H1 (cell line): ENCODE measurements around the gene DIP2C. TPM values are rescaled to one million over a fixed set of nuclear protein-coding genes. Genes with fewer than 3 reads are reported as not detected.

Source experiments
- CTCF ChIA-PET: fragments of 300-600 bp; sonication (Branson Sonifier 250); formaldehyde crosslinking; loops from one replicate; lab custom pipeline; 2021; ENCODE audit not compliant: partially characterized antibody; lab: Charles Lee
- POLR2A ChIA-PET: fragments of 300-600 bp; sonication (Branson Sonifier 250); formaldehyde crosslinking; loops from one replicate; lab custom pipeline; 2021; ENCODE audit warnings: inconsistent platforms; ENCODE audit not compliant: partially characterized antibody; lab: Charles Lee
- DNase-seq, 2 experiments: peaks; one replicate each; pipeline versions ENCODE4 v3.0.0 to v3.0.0-alpha.2; 2010 to 2022; ENCODE audit warnings: low spot score in 2 of 2, low read depth in 1 of 2, mixed read lengths in 1 of 2
- FAIRE-seq: peaks from 2 replicates; lab custom pipeline; 2011; peaks lifted over from hg19 to GRCh38; lab: Jason Lieb, UNC
- H2AFZ ChIP-seq: 2 replicates; pipeline ENCODE4 v1.8.1; 2012; ENCODE audit warnings: low read length, inconsistent platforms
- H2AK5ac ChIP-seq: 2 replicates; pipeline ENCODE4 v1.6.1; 2013; ENCODE audit warnings: low read depth, low read length
- H2BK120ac ChIP-seq: replicated peaks from 2 replicates; pipeline ENCODE3; 2013; ENCODE audit warnings: low read depth, low read length, inconsistent platforms
- H2BK12ac ChIP-seq: 2 replicates; pipeline ENCODE4 v1.6.1; 2013; ENCODE audit warnings: low read depth, low read length
- H2BK15ac ChIP-seq: 2 replicates; pipeline ENCODE4 v1.6.1; 2013; ENCODE audit warnings: low read length
- H2BK20ac ChIP-seq: 2 replicates; pipeline ENCODE4 v1.6.1; 2013; ENCODE audit warnings: low read length
- H2BK5ac ChIP-seq: 2 replicates; pipeline ENCODE4 v1.6.1; 2013; ENCODE audit warnings: low read depth, low read length
- H3K14ac ChIP-seq: 2 replicates; pipeline ENCODE4 v1.6.1; 2013; ENCODE audit warnings: inconsistent platforms; ENCODE audit not compliant: insufficient read length
- H3K18ac ChIP-seq: 2 replicates; pipeline ENCODE4 v1.6.1; 2013; ENCODE audit warnings: low read length; ENCODE audit errors: extremely low read depth
- H3K23ac ChIP-seq: 2 replicates; pipeline ENCODE4 v1.6.1; 2013; ENCODE audit warnings: inconsistent platforms; ENCODE audit not compliant: insufficient read length
- H3K23me2 ChIP-seq: 2 replicates; pipeline ENCODE4 v1.6.1; 2013; ENCODE audit warnings: low read depth, low read length
- H3K27ac ChIP-seq: 2 replicates; pipeline ENCODE4 v1.6.1; 2011; ENCODE audit warnings: low read depth, low read length, inconsistent platforms
- H3K27me3 ChIP-seq, 4 experiments: replicated peaks in 1 of 4; 1 replicate in 1 of 4; 2 replicates in 3 of 4; pipeline versions ENCODE4 v1.6.1 to v1.8.1; 2011 to 2013; ENCODE audit warnings: low read length in 3 of 4, mild to moderate bottlenecking in 3 of 4, inconsistent platforms in 2 of 4, mixed read lengths in 2 of 4, moderate library complexity in 1 of 4; ENCODE audit not compliant: control insufficient read depth in 3 of 4, insufficient read depth in 3 of 4; ENCODE audit errors: extremely low read depth in 1 of 4
- H3K36me3 ChIP-seq, 4 experiments: 2 replicates each; pipeline versions ENCODE4 v1.6.1 to v1.8.1; 2011 to 2013; ENCODE audit warnings: mild to moderate bottlenecking in 4 of 4, low read length in 3 of 4, moderate library complexity in 2 of 4, control low read depth in 1 of 4, inconsistent platforms in 1 of 4; ENCODE audit not compliant: insufficient read depth in 4 of 4, control insufficient read depth in 2 of 4
- H3K4ac ChIP-seq: replicated peaks from 2 replicates; pipeline ENCODE3; 2013; ENCODE audit warnings: low read length, low read depth, mixed read lengths, inconsistent platforms; ENCODE audit not compliant: insufficient read length
- H3K4me1 ChIP-seq, 4 experiments: replicated peaks in 1 of 4; 1 replicate in 1 of 4; 2 replicates in 3 of 4; pipeline versions ENCODE4 v1.6.1 to v1.8.1; 2011 to 2013; ENCODE audit warnings: low read length in 3 of 4, inconsistent platforms in 2 of 4, mixed read lengths in 1 of 4; ENCODE audit not compliant: insufficient read depth in 4 of 4, control insufficient read depth in 3 of 4
- H3K4me2 ChIP-seq, 2 experiments: 2 replicates each; pipeline versions ENCODE4 v1.6.1 to v1.8.1; 2011 to 2013; ENCODE audit warnings: low read depth in 2 of 2, low read length in 2 of 2, control low read depth in 1 of 2, inconsistent platforms in 1 of 2, mild to moderate bottlenecking in 1 of 2; ENCODE audit not compliant: insufficient read depth in 1 of 2
- H3K4me3 ChIP-seq, 4 experiments: fragments of 200-600, 300-600 bp in 1 of 4; sonication (generic), shearing (Covaris generic), sonication (Bioruptor Twin) in 1 of 4; 2 replicates each; pipeline versions ENCODE4 v1.5.1 to v1.8.1; 2011 to 2016; ENCODE audit warnings: low read length in 4 of 4, low read depth in 3 of 4, control low read depth in 2 of 4, inconsistent platforms in 2 of 4, mild to moderate bottlenecking in 2 of 4, mixed read lengths in 1 of 4, moderate library complexity in 1 of 4; ENCODE audit not compliant: insufficient read depth in 2 of 4; ENCODE audit errors: extremely low read depth in 1 of 4
- H3K56ac ChIP-seq: replicated peaks from 2 replicates; pipeline ENCODE3; 2013; ENCODE audit warnings: low read depth, mild to moderate bottlenecking, mixed read lengths, low read length, inconsistent platforms; ENCODE audit not compliant: insufficient read length
- H3K79me1 ChIP-seq: 2 replicates; pipeline ENCODE4 v1.6.1; 2013; ENCODE audit warnings: low read depth, low read length, control low read depth
- H3K79me2 ChIP-seq, 2 experiments: 2 replicates each; pipeline versions ENCODE4 v1.6.1 to v1.8.1; 2012 to 2013; ENCODE audit warnings: low read length in 2 of 2, mild to moderate bottlenecking in 2 of 2, inconsistent platforms in 1 of 2; ENCODE audit not compliant: insufficient read depth in 2 of 2, control insufficient read depth in 1 of 2
- H3K9ac ChIP-seq, 4 experiments: replicated peaks in 1 of 4; 1 replicate in 1 of 4; 2 replicates in 3 of 4; pipeline versions ENCODE4 v1.6.1 to v1.8.1; 2011 to 2013; ENCODE audit warnings: low read depth in 3 of 4, low read length in 3 of 4, control low read depth in 2 of 4, mild to moderate bottlenecking in 2 of 4, moderate library complexity in 2 of 4, inconsistent platforms in 1 of 4; ENCODE audit errors: extremely low read depth in 1 of 4
- H3K9me3 ChIP-seq, 2 experiments: 2 replicates each; pipeline versions ENCODE4 v1.6.1 to v1.8.1; 2012 to 2013; ENCODE audit warnings: mild to moderate bottlenecking in 2 of 2, moderate library complexity in 2 of 2, control low read depth in 1 of 2, inconsistent platforms in 1 of 2, low read depth in 1 of 2, low read length in 1 of 2, mixed read lengths in 1 of 2; ENCODE audit not compliant: insufficient read depth in 2 of 2
- H4K20me1 ChIP-seq, 2 experiments: replicated peaks in 1 of 2; 2 replicates each; pipeline versions ENCODE3 to v1.8.1; 2011 to 2013; ENCODE audit warnings: inconsistent platforms in 2 of 2, low read length in 2 of 2, mild to moderate bottlenecking in 1 of 2; ENCODE audit not compliant: insufficient read depth in 2 of 2, control insufficient read depth in 1 of 2
- H4K5ac ChIP-seq: 2 replicates; pipeline ENCODE4 v1.6.1; 2013; ENCODE audit warnings: low read length, low read depth, mixed read lengths, inconsistent platforms; ENCODE audit not compliant: insufficient read length
- H4K8ac ChIP-seq: 2 replicates; pipeline ENCODE4 v1.8.0; 2013; ENCODE audit warnings: mild to moderate bottlenecking, moderate library complexity, low read length, inconsistent platforms; ENCODE audit not compliant: insufficient read depth; ENCODE audit errors: extremely low read depth
- H4K91ac ChIP-seq: replicated peaks from 2 replicates; pipeline ENCODE3; 2013; ENCODE audit warnings: low read length, mixed read lengths, inconsistent platforms; ENCODE audit not compliant: insufficient read length
- CBX5 ChIP-seq: fragments of 300-800, 300-1000 bp; sonication (generic); IDR thresholded peaks from 2 replicates; pipeline ENCODE4 v1.7.1; 2016; ENCODE audit warnings: antibody characterized with exemption, low read length, low read depth
- CHD1 ChIP-seq: IDR thresholded peaks from 2 replicates; pipeline ENCODE4 v1.6.1; 2012; ENCODE audit warnings: low read depth, low read length, improper control_type of control experiment
- KDM4A ChIP-seq: IDR thresholded peaks from one replicate; pipeline ENCODE4 v1.7.1; 2012; ENCODE audit warnings: low read depth, mild to moderate bottlenecking, moderate library complexity, low read length, inconsistent platforms; ENCODE audit not compliant: severe bottlenecking
- KDM5A ChIP-seq: fragments of 200-600 bp; IDR thresholded peaks from 2 replicates; pipeline ENCODE4 v1.7.1; 2012; ENCODE audit warnings: mild to moderate bottlenecking, low read length, inconsistent platforms, mixed read lengths
- RAD21 ChIP-seq, 2 experiments: IDR thresholded peaks in 1 of 2; conservative IDR thresholded peaks in 1 of 2; 2 replicates each; pipeline ENCODE4 v1.6.1; 2011; ENCODE audit warnings: low read depth in 2 of 2, low read length in 2 of 2, improper control_type of control experiment in 1 of 2, inconsistent platforms in 1 of 2, mild to moderate bottlenecking in 1 of 2, moderate library complexity in 1 of 2
- RNF2 ChIP-seq: fragments of 200-900, 300-1000 bp; sonication (generic); IDR thresholded peaks from 2 replicates; pipeline ENCODE4 v1.7.1; 2016; ENCODE audit warnings: borderline replicate concordance, low read depth, mild to moderate bottlenecking, antibody characterized with exemption, low read length; ENCODE audit not compliant: poor library complexity, severe bottlenecking; ENCODE audit errors: missing control alignments
- SP2 ChIP-seq: IDR thresholded peaks from 2 replicates; pipeline ENCODE4 v1.6.1; 2012; ENCODE audit warnings: mild to moderate bottlenecking, low read length, inconsistent platforms
- SP4 ChIP-seq: IDR thresholded peaks from 2 replicates; pipeline ENCODE4 v1.6.1; 2012; ENCODE audit warnings: low read length, inconsistent platforms
- TBP ChIP-seq: IDR thresholded peaks from 2 replicates; pipeline ENCODE4 v1.6.1; 2011; ENCODE audit warnings: low read depth, low read length, improper control_type of control experiment
- YY1 ChIP-seq: IDR thresholded peaks from 2 replicates; pipeline ENCODE4 v1.6.1; 2011; ENCODE audit warnings: low read depth, mild to moderate bottlenecking, low read length
- WGBS, 2 experiments: shearing (Covaris generic) in 1 of 2; methylation state at CpG; one replicate each; pipeline versions ENCODE4 v1.1.6 to v1.1.7; 2013 to 2015; ENCODE audit warnings: low lambda C conversion rate in 2 of 2, mixed read lengths in 2 of 2, inconsistent platforms in 1 of 2, low coverage in 1 of 2, missing lambda C conversion rate in 1 of 2; ENCODE audit not compliant: insufficient replicate concordance in 2 of 2, insufficient coverage in 1 of 2, insufficient read length in 1 of 2; ENCODE audit errors: extremely low coverage in 1 of 2, missing lambda C conversion rate in 1 of 2; 5-methylcytosine and 5-hydroxymethylcytosine counted together
- polyA plus RNA-seq, 7 experiments: library from polyadenylated mRNA; depleted of rRNA in 3 of 7; stranded (reverse) in 5 of 7; unstranded in 2 of 7; fragments of >200 nt in 5 of 7; fragments of 200-250 nt in 2 of 7; gene quantifications; 1 replicate in 5 of 7; 2 replicates in 1 of 7; 4 replicates in 1 of 7; pipeline versions ENCODE4 v1.2.1 to v1.2.3, GENCODE V29; 2011 to 2013; ENCODE audit warnings: missing spikeins in 2 of 7, mixed read lengths in 2 of 7
- total RNA-seq: library from RNA; stranded (reverse); fragmentation: NEBNext Ultra II Directional; extraction: Animal tissue kit (Norgen Biotek cat#: 25700); gene quantifications from 2 replicates; pipeline ENCODE4 v1.2.1, GENCODE V29; 2021
- TF ChIP-seq, protein P1 (sequence below): IDR thresholded peaks from 2 replicates; pipeline ENCODE4 v1.6.1; 2012; ENCODE audit warnings: inconsistent platforms

DIP2C gene
- total and polyA plus RNA-seq, 2 of the 8 experiments (the other 6 are each of a cell fraction or from before 2014, with no cell fraction given) = 3.8 to 9.3 TPM

DNA sequence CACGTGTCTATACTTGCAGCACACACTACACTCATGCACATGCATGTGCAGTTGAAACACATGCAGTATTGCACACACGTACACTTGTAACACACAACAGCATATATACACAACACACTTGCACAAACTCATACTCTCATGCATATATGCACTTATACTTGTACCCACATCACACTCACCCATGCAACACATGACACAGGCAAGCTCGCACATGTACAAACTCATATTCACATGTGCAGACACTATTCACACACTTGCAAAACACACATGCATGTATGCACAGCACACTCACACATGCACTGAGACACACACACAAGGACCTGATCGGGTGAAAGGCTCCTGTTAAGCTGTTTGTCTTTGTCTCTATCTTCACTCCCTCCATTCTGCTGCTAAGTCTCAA, 384.4 kb downstream of the DIP2C start:
- H3K4me2 ChIP-seq = no peak overlapping the region
- no peak overlapping the region for H3K23ac ChIP-seq
- H4K5ac ChIP-seq = no peak overlapping the region
- H3K4ac ChIP-seq = no peak overlapping the region
- no peaks in the 10 kb centered on the region for H3K79me2 ChIP-seq
- H2BK5ac ChIP-seq = no peak overlapping the region
- no peak overlapping the region for H3K18ac ChIP-seq
- no peak overlapping the region; the same call in 1 of the 2 replicates for H2BK12ac ChIP-seq
- ChIA-PET POLR2A (no interaction called here), CTCF (no interaction called here)
- H3K4me3 ChIP-seq = no peak overlapping the region
- no peak overlapping the region for H3K27ac ChIP-seq
- H3K9me3 ChIP-seq = no peaks in the 10 kb centered on the region
- no peak overlapping the region for H3K14ac ChIP-seq
- no peaks in the 10 kb centered on the region for H3K27me3 ChIP-seq
- DNase-seq = no peak
- no peak overlapping the region for H2AK5ac ChIP-seq
- no peak overlapping the region for H2BK120ac ChIP-seq
- no peak overlapping the region for H2BK20ac ChIP-seq
- H4K20me1 ChIP-seq = peaks cover 0 to 7% of the 10 kb centered on the region in 2 experiments
- no peaks in the 10 kb centered on the region for H3K79me1 ChIP-seq
- peaks cover 0 to 10% (median 3%) of the 10 kb centered on the region in 4 experiments; a peak in 5 of 7 replicates for H3K4me1 ChIP-seq
- no peaks in the 10 kb centered on the region; a peak in 1 of 8 replicates for H3K36me3 ChIP-seq
- H3K56ac ChIP-seq = no peak overlapping the region
- H2AFZ ChIP-seq = no peak overlapping the region
- no peak overlapping the region for H4K91ac ChIP-seq
- no peak overlapping the region for H2BK15ac ChIP-seq
- no peak overlapping the region for H4K8ac ChIP-seq
- 85% methylated on average over 4 of the region's 4 CpGs; no CpG with 5 or more reads in 1 of the 2 experiments for WGBS, 2 experiments
- no peak overlapping the region for H3K9ac ChIP-seq
- peaks cover 4% of the 10 kb centered on the region; the same call in 1 of the 2 replicates for H3K23me2 ChIP-seq
- FAIRE-seq = no peak
- TF ChIP-seq, protein P1, sequence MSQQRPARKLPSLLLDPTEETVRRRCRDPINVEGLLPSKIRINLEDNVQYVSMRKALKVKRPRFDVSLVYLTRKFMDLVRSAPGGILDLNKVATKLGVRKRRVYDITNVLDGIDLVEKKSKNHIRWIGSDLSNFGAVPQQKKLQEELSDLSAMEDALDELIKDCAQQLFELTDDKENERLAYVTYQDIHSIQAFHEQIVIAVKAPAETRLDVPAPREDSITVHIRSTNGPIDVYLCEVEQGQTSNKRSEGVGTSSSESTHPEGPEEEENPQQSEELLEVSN = no peak
- TF ChIP-seq TBP (no peak), SP2 (no peak), KDM5A (no peak), RAD21 (IDR thresholded peaks at IDR 0.05 in 1 of 2, conservative IDR thresholded peaks at IDR 0.05 in 1 of 2; ENCODE audit: low read depth in 2 of 2, low read length in 2 of 2) (no peak), CHD1 (no peak), YY1 (no peak), RNF2 (no peak), CBX5 (no peak), SP4 (no peak), KDM4A (no peak)
